ENCODE results near the gene ABLIM2.

ABLIM2 gene

DNA sequence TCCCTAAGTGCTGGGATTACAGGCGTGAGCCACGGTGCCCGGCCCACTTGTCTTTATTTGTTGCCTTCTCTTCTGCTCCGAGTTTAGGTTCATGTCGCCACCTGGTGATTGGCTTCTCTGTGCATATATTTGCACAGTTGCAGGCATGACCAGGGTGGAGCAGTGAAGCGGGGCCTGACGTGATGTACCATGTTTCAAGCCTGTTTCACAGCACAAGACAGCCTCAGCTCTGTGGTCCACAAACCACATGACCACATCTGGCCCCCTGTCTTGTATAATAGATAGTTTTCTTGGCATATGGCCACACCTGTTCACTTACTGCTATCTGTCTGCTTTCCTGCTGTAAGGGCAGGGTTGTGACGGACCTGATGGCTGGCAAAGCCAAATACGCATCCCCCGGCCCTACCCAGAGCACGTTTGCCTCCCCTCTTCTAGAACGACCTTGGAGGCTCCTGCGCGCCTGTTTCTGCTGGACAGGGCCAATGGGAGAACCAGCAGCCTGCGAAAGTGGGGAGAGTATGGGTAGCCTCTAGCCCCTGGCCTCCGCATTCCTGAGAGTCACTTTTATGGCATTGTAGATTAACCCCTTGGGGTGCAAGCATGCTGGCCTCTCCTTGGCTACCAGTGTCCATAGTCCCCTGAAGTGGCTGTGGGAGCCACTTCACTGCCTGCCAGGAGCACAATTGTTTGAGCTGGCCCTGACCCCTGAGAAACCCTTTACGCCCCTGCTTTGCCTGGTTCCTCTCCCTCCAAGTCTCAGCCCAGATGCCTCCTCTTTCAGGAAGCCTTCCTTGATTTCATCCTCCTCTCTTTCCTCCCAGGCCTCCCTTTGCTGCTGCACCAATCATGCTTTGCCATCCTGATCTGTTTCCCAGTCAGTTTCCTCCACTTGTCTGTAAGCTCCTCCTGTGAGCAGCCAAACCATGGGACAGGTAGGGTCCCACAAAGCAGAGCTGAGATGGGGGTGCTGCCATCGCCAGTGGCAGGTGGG is 34.4 kb upstream of the ABLIM2 start:
- DNase-seq = peak; percentile 90

DNA sequence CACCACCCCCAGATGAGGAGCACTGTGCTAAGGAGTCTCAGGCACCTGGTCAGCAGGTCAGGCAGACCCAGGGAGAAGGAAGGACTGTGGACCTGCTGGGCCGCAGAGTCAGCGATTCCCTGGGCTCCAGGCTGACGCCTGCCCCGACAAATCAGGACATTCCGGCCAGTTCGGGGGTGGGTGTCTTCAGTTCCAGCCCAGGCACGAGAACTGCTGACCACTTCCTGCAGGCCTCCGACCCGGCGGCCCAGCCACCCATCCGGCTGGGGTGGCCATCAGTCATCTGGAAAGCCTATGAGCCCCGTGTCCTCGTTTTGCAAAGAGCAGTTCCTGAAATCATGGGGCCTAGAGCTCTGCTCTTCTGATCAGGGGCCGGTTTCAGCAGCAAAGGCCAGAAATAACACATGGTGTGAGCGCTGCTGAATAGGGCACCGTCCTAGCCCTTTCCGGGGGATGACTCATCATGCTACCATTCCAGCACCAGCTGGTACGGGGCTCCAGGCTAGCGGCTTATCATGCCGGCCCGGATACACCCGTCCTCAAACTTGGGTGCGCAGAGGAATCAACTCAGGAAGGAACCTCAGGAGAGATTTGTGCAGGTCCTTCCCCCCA is 32.6 kb upstream of the ABLIM2 start:
- DNase-seq = no peak

DNA sequence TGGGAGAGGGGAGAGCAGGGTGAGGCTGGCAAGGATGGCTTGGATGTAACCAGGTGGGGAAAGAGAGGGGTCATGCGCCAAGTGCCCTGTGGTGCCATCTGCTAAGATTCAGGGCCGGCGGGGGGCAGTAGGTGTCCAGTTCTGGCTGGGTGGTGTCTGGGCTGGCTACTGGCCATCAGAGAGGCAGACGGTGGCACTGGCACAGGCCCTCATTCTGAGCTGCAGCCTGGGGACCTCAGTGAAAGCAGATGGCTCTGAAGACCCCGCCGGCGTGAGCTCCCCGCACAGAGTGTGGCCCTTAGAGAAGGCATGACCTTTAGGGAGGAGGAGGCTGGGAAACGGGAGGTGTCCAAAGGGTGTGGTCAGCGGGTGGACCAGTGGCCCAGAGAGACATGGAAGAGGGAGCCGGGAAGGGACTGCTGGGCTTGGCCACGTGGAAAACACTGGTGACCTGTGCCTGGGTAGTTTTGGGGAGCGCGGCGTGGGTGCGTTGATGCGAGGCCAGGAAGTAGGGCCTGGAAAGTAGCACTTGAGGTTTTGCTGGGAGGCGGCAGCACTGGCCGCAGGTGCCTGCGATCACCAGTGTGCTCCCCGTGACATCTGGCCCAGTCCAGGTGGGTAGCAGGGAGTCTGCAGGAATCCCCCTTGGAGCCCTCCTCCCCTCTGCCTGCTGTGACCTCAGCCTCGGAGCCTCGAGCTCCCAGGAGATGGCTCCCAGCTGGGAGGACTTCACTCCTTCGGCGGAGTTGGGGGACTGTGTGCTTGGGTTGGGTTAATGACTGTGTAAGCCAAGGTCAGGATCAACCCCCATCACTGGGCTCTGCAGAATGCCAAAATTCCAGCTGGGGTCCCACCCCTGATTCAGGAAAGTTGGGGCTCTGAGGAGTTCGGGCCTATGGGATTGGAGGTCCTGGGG is 31.2 kb upstream of the ABLIM2 start:
- DNase-seq = no peak

- peak; percentile 96 for DNase-seq
Measured at GRCh38 chr4:8188743-8189550, 30.3 kb upstream of the ABLIM2 start.

GRCh38 chr4:8188085-8188484 is 29.5 kb upstream of the ABLIM2 start:
- no peak for DNase-seq

- no peak for DNase-seq
Measured at GRCh38 chr4:8185930-8186329, 27.3 kb upstream of the ABLIM2 start.

DNA sequence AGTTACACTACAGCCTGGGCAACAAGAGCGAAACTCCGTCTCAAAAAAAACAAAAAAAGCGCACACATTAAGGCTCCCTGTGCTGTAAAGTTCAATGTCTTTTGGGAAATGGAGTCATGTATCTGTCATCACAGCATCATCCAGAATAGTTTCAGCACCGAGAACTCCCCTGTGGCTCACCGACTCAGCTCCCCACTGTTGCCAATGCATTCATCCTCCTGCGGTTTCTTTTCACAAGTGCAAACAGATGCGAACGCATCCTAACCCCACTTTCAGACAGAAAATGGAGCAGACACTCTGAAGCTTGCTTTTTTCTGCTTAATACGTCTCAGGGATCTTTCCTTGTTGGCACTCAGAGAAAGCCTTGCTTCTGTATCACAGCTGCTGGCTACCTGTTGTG is 26.7 kb upstream of the ABLIM2 start:
- no peak for DNase-seq

GRCh38 chr4:8184061-8184460 is 25.4 kb upstream of the ABLIM2 start:
- no peak for DNase-seq

DNA sequence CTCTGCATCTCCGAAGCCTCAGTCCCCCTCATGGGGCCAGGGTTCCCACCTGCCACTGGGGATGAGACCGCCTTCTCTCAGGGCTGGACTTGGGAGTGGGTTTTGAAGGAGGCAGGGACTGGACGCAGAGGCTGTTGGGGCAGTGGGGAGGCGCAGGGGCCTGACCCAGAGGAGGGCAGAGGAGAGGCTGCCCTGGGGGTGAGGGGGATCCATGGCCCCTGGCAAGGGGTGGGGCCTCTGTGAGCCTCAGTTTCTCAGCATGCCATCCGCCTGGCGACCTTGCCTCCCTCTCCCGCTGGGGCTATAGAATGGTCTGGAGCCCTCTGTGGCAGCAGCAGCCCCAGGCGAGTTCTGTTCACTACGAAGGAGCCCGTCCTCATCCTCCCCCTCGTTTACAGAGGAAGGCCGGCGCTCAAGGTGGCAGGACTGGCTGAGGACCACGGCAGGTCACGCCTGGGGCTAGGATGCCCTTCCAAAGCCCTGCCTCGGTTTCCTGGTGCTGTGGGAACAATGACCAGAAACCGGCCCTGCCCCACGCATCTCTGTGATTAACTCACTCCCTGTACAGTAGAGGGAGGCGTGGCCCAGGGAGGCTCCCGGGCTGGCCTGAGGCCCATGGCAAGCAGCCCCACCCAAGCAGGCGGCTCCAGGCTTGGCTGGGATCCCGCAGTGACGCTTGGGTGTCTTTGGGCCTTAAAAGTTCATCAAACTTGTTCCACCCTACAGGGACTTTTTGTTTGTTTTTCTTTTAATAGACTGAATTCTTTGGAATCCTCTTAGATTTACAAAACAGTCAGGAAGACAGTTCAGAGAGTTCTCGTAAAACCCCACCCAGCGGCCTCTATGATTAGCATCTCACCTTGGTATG is 24.5 kb upstream of the ABLIM2 start:
- DNase-seq = peak; percentile 64

DNA sequence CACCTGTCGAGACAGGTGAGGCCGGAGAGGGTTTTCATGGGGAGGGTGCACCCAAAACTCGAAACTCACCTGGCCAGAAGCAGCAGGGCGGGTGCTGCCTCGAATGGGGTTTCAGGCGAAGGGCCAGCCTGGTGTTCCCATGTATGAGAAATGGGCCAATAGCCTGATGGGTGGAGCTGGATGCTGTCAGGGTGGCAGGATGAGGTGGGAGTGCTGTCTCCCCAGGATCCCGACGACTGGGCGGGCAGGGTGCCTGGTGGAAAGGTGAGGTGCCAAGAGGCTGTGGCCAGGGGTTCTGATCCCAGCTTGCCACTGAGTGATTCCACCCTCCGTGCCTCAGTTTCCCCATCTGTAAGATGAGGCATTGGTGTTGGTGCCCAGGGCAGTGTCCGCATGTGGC is 23.7 kb upstream of the ABLIM2 start:
- DNase-seq = no peak

DNA sequence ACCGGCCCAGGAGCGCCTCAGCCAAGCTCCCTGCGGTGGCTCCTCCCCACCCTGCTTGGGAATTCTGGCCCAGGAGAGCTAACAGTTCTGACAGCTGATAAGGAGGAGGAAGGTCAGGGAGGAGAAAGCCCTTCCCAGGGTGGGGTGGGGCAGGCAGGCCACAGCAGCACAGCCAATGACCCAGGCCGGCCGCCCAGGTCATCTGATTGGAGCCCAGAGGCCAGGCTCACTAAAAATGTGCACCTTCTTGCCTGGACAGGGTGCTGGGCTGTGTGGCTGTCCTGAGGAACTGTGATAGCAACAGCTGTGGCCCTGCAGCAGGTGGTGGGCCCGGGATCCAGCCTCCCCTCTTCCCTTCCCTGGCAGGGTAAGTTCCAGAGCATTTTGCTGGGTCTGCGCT is 23.2 kb upstream of the ABLIM2 start:
- DNase-seq = no peak

DNA sequence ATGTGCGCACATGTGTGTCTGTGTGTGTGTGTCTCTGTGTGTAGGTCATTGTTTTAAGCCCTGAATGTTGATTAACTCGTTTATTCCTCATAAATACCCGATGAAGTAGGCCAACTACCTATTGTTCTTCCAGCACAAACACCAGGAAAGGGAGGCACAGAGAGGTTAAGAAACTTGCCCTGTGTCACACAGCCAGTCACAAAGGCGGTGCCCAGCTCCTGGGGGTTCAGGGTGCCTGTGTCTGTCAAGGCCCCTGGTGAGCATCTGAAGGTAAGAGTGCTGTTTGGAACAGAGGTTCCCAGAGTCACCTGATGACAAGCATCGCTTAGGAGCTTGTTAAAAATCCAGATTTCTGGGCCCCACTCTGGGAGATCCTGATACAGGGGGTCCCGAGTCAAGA is 22.5 kb upstream of the ABLIM2 start:
- no peak for DNase-seq

GRCh38 chr4:8180310-8181093 is 21.9 kb upstream of the ABLIM2 start:
- DNase-seq = no peak

GRCh38 chr4:8179771-8180170 is 21.2 kb upstream of the ABLIM2 start:
- DNase-seq = no peak

GRCh38 chr4:8179074-8179473 is 20.5 kb upstream of the ABLIM2 start:
- no peak for DNase-seq

DNA sequence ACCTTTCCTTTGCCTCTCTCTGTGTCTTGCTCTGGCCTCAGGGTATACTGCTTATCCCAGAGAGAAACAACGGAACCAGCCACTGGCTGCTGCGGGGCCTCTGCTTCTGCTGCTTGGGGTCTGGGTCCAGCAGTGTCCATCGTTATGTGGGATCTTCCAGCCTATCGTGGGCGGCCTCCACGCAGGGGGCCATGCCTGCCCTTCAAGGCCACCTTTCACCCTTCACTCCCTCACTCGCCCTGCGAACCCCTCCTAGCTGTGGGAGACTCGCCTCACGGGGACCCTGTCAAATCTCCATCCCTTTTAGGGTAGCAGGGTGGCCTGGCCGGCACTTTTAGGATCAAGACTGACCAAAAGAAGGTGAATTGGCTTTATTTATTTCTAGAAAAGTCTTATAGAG is 19.3 kb upstream of the ABLIM2 start:
- no peak for DNase-seq

DNA sequence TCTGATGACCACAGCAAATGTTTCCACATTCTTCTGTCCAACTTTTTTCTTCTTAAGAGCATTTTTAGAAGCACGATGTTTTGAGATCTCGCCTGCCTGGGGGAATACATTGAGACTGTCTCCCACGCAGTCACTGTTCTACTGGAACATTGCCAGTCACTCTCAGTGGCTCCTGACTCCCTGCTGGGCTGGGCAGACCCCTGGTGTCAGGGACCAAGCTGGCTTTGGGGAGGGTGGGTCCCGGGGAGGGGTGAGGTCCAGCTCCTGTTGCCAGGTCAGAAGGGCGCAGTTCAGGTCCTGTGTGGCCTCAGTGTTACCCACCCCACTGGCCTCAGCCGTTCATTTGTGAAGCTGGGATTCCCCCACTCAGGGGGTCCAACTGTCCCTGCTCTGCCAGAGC is 18.9 kb upstream of the ABLIM2 start:
- no peak for DNase-seq

GRCh38 chr4:8176547-8177399 is 18.2 kb upstream of the ABLIM2 start:
- peak; percentile 19 for DNase-seq

DNA sequence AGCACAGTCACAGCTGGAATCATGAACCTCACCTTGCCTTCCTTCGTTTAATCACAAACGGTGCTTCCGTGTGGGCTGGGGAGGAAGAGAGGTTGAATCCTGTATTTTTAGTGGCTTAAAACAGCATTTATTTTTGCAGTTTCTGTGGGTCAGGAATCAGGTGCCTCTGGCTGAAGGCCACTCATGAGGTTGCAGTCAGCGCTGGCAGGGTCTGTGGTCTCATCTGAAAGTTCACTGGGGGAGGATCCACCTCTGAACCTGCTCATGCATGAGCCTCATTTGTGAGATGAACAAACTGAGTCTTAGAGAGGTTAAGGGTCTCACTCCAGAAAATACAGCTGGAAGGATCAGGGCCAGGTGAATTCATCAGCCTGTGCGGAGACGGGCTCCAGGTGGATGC is 17.1 kb upstream of the ABLIM2 start:
- DNase-seq = no peak

DNA sequence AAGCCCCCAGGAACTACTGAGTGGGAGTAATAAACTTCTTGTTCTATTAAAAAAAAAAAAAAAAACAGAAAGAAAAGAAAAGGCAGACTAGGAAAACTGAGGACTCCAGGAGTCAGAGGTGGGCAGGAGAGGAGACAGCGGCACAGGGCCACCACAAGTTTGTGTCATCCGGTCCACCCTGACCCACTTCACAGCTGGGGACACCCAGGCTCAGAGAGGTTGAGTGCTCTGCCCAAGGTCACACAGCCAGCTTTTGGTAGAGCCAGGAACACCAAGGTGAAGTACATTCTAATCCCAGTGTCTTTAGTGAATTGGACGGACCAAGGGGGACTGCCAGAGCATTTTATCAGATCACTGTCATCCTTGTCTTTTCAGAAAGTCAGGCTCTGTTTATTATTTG is 16.4 kb upstream of the ABLIM2 start:
- DNase-seq = no peak
